ENCODE measurements around the gene SULT1B1. TPM values are rescaled to one million over a fixed set of nuclear protein-coding genes. Genes with fewer than 3 reads are reported as not detected.

The SULT1B1 gene
- total RNA-seq, 1 experiment from 2014 or later = 0.05 TPM

DNA sequence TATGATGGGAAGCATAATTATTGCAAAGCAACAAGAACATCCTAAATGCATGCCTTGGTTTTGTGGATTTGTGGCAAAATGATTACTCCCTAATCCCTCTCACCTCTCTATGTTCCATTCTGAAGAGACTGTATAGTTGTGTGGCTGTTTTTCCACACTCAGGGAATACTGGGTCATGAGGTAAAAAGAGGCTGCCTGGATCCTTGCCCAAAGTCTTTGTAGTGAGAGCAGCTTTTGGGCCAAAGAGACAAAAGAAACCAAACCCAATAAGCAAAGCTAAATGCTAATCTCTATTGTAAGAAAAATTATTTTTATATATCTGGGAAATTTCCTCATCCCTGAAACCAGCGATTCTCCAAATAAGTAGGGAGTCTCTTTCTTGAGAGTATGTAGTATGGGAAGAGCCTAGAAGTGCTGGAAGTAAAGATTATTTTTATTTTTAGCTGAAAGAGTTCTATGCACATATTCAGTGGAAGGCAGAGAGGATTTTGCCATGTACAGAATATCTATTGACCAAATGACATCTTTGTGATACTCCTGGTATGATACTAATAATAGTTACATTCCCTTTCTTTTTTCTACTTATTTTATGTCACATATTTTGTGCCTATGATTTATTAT is 24.9 kb upstream of the SULT1B1 start:
- ATAC-seq (no peak), DNase-seq (ENCODE audit: low read depth, low spot score) (no peak)
- in situ Hi-C loops (cut with HindIII; ENCODE audit: low pct_unique_long_range_greater_than_20kb, low sequenced_read_pairs) = no loop called here
- H3K36me3 ChIP-seq (ENCODE audit: control insufficient read depth, insufficient read depth, low read length) = no peaks in the 10 kb centered on the region
- no peak overlapping the region for H3K27ac ChIP-seq (ENCODE audit: low read length)
- ChIA-PET CTCF (no interaction called here), POLR2A (no interaction called here)
- TF ChIP-seq, protein P1, sequence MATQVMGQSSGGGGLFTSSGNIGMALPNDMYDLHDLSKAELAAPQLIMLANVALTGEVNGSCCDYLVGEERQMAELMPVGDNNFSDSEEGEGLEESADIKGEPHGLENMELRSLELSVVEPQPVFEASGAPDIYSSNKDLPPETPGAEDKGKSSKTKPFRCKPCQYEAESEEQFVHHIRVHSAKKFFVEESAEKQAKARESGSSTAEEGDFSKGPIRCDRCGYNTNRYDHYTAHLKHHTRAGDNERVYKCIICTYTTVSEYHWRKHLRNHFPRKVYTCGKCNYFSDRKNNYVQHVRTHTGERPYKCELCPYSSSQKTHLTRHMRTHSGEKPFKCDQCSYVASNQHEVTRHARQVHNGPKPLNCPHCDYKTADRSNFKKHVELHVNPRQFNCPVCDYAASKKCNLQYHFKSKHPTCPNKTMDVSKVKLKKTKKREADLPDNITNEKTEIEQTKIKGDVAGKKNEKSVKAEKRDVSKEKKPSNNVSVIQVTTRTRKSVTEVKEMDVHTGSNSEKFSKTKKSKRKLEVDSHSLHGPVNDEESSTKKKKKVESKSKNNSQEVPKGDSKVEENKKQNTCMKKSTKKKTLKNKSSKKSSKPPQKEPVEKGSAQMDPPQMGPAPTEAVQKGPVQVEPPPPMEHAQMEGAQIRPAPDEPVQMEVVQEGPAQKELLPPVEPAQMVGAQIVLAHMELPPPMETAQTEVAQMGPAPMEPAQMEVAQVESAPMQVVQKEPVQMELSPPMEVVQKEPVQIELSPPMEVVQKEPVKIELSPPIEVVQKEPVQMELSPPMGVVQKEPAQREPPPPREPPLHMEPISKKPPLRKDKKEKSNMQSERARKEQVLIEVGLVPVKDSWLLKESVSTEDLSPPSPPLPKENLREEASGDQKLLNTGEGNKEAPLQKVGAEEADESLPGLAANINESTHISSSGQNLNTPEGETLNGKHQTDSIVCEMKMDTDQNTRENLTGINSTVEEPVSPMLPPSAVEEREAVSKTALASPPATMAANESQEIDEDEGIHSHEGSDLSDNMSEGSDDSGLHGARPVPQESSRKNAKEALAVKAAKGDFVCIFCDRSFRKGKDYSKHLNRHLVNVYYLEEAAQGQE (IDR thresholded peaks at IDR 0.05; ENCODE audit: insufficient read depth in 1 of 2, low read depth in 2 of 2, low read length in 1 of 2) = no peak
- TF ChIP-seq TCF7L2 (IDR thresholded peaks at IDR 0.05; ENCODE audit: low read depth, low read length) (no peak), SIN3A (IDR thresholded peaks at IDR 0.05; ENCODE audit: borderline replicate concordance, insufficient read depth, low read depth, low read length) (no peak)
- no peaks in the 10 kb centered on the region for H3K27me3 ChIP-seq (ENCODE audit: control insufficient read depth, insufficient read depth, low read length)
- H3K4me1 ChIP-seq (ENCODE audit: control insufficient read depth, insufficient read depth, low read length) = no peaks in the 10 kb centered on the region
- no peak overlapping the region for H3K4me3 ChIP-seq (ENCODE audit: low read depth in 2 of 2, low read length in 2 of 2)
- intact Hi-C loops (cut with micrococcal nuclease; ENCODE audit: unreplicated experiment) = no loop called here
- H3K9me3 ChIP-seq (ENCODE audit: control insufficient read depth, insufficient read depth, low read depth, low read length) = no peaks in the 10 kb centered on the region
- no TSS peak for BruUV-seq (replicated peaks)

DNA sequence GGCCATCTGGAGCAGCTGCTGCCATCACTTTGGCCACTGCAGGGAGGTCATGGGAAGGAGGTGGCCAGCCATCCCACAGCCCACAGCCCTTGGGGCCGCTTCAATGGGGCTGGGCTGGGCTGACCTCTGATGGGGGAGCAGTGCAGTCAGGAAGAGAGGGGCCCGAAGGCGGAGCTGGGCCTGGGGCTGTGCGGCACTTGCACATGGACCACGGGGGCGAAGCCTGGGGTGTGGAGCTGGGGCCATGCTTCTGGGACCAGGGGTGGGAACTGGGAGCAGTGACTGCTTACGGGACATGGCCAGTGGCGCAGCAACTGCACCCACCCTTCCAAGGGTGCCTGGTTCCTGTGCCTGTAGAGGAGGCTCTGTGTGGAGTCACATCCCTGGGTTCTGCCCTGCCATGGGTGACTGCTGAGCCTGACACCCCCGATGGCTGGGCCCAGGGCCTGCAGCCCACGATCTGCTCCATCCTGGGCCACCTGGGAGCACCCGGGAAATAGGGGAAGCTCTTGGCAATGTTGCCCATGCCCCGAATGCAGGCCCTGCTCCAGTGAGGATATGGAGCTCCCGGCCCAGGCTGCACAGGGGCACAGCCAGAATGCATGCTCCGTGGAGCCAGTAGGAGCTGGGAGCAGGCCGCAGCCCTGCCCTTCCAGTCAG is 22.4 kb upstream of the SULT1B1 start:
- TF ChIP-seq TCF7L2 (IDR thresholded peaks at IDR 0.05; ENCODE audit: low read depth, low read length) (no peak), SIN3A (IDR thresholded peaks at IDR 0.05; ENCODE audit: borderline replicate concordance, insufficient read depth, low read depth, low read length) (no peak), POLR2AphosphoS5 (IDR thresholded peaks at IDR 0.05; ENCODE audit: low read depth, low read length) (no peak)
- TF ChIP-seq, protein P2, sequence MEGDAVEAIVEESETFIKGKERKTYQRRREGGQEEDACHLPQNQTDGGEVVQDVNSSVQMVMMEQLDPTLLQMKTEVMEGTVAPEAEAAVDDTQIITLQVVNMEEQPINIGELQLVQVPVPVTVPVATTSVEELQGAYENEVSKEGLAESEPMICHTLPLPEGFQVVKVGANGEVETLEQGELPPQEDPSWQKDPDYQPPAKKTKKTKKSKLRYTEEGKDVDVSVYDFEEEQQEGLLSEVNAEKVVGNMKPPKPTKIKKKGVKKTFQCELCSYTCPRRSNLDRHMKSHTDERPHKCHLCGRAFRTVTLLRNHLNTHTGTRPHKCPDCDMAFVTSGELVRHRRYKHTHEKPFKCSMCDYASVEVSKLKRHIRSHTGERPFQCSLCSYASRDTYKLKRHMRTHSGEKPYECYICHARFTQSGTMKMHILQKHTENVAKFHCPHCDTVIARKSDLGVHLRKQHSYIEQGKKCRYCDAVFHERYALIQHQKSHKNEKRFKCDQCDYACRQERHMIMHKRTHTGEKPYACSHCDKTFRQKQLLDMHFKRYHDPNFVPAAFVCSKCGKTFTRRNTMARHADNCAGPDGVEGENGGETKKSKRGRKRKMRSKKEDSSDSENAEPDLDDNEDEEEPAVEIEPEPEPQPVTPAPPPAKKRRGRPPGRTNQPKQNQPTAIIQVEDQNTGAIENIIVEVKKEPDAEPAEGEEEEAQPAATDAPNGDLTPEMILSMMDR (IDR thresholded peaks at IDR 0.05) = no peak
- TF ChIP-seq, protein P1 (IDR thresholded peaks at IDR 0.05; ENCODE audit: insufficient read depth in 1 of 2, low read depth in 2 of 2, low read length in 1 of 2) = no peak

More for the DNA sequence above, 22.4 kb upstream of the SULT1B1 start:
- no peaks in the 10 kb centered on the region for H3K27me3 ChIP-seq (ENCODE audit: control insufficient read depth, insufficient read depth, low read length)
- POLR2A ChIA-PET = no interaction called here
- no peak overlapping the region for H3K27ac ChIP-seq (ENCODE audit: low read length)
- no peaks in the 10 kb centered on the region for H3K4me1 ChIP-seq (ENCODE audit: control insufficient read depth, insufficient read depth, low read length)
- H3K36me3 ChIP-seq (ENCODE audit: control insufficient read depth, insufficient read depth, low read length) = no peaks in the 10 kb centered on the region
- BruUV-seq (replicated peaks) = no TSS peak
- ATAC-seq = no peak
- no peak for DNase-seq (ENCODE audit: low read depth, low spot score)
- H3K9me3 ChIP-seq (ENCODE audit: control insufficient read depth, insufficient read depth, low read depth, low read length) = no peaks in the 10 kb centered on the region
- intact Hi-C loops (cut with micrococcal nuclease; ENCODE audit: unreplicated experiment) (no loop called here), in situ Hi-C loops (cut with HindIII; ENCODE audit: low pct_unique_long_range_greater_than_20kb, low sequenced_read_pairs) (no loop called here)
- no peak overlapping the region for H3K4me3 ChIP-seq (ENCODE audit: low read depth in 2 of 2, low read length in 2 of 2)
- CTCF ChIA-PET = no interaction called here

All from Panc1 (cell line).